Fibroblast of gingiva (primary cell): ENCODE measurements around the gene CELA2A.
"Not testable (repeated sequence)": the region's sequence is repeated elsewhere in the genome, so short reads cannot be mapped to it uniquely, and the experiment has no call there.

Source experiments
- DNase-seq: peaks from one replicate; pipeline ENCODE4 v3.0.0-alpha.2; 2011; ENCODE audit warnings: low read depth

CELA2A gene

DNA sequence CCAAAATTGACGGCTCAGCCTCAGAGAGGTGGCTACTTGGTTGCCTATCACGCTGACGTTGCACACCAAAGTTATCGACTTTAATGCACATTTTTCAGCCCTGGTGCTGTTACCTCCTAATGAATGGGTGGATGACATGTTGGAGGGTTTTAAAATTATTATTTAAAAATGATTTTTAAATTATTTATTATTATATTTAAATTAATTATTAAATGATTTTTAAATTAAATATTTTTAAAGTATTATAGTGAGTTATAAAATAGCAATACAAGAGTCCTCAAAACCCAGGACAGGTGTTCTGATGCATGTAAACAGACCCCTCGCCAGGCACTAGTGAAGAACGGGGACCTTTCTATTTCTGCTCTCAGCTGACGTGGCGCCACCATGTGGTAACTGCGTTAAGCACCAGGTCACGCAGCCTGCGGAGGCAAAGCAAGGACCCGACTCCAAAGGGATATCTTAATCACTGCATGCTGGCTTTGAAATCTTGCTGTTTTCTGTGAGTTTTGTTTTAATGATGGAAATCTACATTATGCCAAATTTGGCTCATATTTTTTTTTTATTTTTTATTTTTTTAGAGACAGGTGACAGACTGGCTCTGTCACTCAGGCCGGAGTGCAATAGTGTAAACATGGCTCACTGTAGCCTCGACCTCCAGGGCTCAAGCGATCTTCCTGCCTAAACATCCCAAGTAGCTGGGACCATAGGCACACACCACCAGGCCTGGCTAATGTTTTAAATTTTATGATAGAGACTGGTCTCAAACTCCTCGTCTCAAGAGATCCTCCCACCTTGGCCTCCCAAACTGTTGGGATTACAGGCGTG, 44.9 kb downstream of the CELA2A start:
- DNase-seq, result peak; percentile 31

DNA sequence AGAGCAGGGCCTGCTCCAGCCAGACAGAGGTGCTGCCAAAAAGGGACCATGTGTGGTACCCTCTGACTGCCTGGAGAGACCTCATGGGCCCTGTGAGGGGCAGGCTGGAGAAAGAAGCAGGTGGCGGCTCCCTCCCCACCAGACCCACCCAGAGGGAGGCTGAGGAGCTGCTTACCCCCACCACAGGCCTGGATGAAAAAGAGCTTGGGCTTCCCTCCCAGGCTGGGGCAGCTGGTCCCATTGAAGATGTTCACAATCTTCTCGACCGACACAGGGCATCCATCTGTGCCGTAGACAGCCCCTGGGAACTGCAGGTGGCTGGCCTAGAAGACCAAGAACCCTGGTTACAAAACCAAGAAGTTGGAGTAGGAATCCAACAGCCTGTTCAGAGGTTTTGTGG, 47.9 kb downstream of the CELA2A start:
- DNase-seq, result no peak

DNA sequence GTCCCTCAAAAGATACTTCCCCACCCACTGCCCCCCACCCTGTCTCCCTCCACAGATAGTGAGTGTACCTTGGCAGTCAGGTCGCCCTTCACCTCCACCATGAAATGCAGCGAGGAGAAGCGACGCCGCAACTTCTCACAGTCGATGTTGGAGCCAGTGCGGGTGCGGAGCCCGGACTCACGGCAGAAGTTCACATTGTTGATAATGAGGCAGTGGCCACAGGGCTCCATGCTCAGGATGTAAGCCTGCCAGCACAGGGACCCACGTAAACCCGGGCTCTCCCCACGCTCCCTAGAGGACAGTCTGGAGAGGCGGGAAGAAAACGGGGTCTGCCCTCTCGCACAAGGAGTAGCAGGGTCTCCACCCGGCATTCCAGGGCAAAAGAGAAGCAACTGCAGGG, 50.3 kb downstream of the CELA2A start:
- DNase-seq, result no peak

DNA sequence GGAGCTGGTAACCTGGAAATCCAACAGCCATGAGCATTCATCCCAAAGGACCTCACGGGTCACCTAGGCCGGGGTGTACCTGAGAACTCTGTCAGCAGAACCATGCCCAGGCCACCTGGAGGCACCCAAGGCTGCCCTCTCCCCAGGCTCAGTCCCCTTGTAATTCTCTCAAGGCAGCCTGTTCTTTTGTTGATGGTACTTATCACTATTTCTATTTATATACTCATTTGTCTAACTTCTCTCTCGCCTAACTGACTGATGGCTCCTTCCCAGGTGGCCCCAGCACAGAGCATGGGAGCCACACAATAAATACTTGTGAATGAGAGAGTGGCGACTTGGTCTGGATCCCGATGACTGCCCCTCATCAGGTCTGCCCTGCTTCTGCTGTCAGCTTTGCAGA, 50.7 kb downstream of the CELA2A start:
- DNase-seq, result no peak

DNA sequence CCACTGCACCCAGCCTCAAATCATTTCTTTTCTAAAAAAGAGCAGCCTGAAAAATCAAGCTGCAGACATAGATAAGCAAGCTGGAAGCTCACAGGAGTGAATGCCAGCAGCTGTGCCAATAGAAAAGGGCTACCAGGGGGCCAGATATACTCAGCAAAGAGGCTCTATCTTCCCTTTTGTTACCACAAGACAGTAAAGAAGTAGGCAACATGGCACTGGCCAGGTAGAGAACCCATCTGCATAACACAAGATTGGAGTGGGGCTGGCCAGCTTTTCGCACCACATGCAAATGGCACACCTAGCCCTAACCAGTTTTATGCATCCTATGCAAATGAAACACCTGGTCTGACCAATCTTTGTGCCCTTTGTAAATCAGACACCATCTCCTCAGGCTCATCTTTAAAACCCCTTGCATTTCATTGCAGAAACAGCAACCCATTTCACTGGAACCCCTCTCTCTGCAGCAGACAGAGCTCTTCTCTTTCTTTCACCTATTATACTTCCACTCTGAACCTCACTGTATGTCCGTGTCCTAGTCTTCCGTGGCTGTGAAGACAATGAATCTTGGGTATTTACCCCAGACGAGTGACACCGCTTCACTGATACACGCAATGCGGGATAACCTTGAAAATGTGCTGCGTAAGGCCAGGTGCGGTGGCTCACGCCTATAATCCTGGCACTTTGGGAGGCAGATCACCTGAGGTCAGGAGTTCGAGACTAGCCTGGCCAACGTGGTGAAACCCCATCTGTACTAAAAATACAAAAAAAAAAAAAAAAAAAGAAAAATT, 52.4 kb downstream of the CELA2A start:
- DNase-seq, result no peak

DNA sequence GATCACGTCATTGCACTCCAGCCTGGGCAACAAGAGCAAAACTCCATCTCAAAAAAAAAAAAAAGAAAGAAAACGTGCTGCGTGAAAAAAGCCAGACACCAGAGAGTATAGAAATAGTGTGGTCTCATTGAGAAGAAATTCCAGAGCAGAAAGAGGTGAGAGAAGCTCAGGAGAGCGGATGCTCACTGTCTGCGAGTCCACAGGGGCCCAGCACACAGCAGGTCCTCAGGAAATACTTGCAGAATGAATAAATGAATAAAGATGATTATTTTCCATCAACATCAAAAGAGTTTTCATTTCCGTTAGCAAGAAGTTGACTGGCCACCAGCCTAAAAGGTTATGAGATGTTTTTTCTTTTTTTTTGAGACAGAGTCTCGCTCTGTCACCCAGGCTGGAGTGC, 53.1 kb downstream of the CELA2A start:
- DNase-seq, result no peak

DNA sequence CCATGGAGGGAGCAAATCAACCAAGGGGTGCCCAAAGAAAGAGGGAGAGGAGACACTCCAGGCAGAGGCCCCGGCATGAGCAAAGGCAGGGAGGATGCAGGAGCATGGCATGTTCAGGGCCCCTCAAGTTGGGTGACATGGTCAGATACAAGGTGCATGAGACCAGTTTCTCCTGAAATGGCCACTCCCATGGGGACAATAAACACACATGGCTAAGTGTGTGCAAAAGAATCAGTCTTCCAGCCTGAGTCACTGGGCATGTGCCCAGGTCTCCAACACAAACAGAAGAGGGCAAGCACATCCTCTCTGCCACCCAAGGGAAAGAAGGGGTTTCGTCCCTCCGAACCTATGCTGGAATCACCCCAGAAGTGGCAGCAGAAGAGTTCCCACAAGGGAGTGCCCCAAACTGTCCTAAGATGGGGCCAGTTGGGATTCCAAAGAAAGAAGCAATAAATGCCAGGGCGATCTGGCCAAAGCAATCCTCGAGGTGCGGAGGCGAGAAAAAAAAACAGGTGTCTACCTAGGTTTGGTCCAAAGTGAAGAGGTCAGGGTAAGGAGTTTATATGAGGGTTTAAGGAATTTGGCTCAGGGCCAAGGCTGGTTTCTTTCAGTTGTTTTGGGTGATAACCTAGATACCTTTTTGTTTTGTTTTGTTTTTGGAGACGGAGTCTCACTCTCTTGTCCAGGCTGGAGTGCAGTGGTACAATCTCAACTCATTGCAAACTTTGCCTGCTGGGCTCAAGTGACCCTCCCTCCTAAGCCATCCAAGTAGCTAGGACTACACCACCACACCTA, 54.3 kb downstream of the CELA2A start:
- DNase-seq, result no peak

DNA sequence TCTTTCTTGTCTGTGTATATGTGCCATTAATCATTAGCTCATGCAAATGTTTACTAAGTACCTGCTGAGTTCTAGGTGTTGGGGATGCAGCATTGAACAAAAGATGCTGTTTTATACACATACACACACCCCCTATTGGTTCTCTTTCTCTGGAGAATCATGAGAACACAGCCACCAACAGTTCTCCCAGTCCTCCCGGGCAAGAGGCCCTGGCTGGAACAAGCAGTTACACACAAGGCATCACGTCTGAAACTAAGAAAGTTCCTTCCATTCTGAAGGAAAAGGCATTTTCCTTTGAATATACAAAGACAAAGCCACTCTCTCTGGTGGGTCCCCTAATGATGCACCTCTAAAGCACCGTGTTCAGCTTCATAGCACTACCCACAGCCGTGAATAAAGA, 56.7 kb downstream of the CELA2A start:
- no peak for DNase-seq

DNA sequence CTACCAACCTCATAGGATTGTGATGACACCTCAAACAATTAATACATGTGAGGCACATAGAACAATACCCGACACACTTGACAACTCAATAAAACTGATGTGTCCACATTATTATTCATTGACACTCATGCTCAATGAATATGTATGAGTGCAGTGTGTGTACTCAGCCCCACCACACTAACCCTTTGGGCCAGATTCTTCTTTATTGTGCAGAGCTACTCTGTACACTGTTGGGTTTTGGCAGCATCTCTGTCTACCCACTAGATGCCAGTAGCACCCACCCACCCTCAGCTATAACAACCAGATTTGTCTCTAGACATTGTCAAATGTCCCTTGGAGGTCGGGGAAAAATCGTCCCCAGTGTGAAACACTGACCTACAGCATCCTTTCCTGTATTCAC, 57.4 kb downstream of the CELA2A start:
- no peak for DNase-seq

DNA sequence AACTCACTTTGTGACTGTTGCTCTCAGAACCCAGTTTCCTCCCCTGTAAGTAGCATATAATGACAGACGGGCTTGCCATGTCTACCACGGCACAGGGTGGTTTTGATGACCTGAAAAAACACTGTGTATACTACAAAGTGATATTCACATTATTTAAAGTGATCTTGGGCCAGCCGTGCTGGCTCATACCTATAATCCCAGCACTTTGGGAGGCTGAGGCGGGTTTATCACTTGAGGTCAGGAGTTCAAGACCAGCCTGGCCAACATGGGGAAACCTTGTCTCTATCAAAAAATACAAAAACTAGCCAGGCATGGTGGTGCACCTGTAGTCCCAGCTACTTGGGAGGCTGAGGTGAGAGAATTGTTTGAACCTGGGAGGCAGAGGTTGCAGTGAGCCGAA, 58.0 kb downstream of the CELA2A start:
- DNase-seq, result not testable (repeated sequence)

DNA sequence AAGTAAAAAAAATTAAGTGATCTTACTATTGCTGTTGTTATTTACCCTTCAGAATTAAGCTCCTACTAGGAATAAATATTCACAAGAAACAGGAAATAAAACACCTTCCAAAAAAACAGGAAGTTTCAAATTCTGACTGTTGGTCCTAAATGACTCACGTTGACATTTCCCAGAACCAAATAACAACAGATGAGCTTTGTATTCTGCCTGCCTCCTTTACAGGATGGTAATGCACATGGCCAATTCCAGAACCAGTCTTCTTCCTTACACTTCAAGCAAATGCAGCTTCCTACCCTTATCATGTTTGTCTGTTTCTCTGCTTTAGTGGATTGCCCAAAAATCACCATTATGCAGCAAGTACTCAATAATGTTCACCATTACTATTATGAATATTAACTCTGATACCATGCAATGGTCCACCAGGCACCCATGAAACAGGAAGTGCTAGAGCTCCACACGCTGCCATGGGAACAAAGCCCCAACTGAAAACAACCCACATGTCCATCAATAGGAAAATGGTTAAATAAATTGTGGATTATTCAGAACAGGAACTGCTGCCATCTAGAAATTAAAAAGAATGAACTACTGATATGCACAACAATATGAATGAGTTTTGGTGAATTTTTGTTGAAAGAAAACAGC, 58.6 kb downstream of the CELA2A start:
- DNase-seq, result no peak

DNA sequence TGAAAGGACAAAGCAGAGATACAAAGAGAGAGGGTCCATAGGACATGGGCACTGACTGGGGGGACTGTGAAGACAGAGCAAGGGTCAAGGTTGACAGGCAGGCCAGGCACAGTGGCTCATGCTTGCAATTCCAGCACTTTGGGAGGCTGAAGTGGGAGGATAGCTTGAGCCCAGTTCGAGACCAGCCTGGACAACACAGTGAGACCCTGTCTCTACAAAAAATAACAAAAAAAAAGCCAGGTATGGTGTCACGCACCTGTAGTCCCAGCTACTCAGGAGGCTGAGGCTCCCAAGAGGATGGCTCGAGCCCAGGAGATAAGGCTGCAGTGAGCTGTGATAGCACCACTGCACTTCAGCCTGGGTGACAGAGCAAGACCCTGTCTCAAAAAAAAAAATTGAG, 63.1 kb downstream of the CELA2A start:
- DNase-seq, result no peak

DNA sequence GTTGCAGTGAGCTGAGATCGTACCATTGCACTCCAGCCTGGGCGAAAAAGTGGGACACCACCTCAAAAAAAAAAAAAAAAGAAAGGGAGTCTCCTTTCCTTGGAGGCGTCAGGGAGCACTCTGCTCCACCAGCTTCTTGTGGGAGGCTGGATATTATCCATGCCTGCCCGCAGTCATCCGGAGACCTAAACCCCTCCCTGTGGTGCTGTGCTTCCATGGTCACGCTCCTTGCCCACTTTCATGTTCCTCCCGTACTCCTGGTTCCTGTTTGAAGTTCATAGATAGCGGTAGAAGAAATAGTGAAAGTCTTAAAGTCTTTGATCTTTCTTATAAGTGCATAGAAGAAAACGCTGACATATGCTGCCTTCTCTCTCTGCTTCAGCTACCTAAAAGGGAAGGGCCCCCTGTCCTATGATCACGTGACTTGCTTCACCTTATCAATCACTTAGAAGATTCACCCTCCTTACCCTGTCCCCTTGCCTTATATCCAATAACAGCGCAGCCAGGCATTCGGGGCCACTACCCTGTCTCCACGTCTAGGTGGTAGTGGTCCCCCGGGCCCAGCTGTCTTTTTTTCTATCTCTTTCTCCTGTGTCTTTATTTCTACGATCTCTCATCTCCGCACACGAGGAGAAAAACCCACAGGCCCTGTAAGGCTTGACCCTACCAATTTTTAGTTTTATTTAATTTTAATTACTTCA, 64.8 kb downstream of the CELA2A start:
- not testable (repeated sequence) for DNase-seq
